HTERT RPE-1 (cell line): Measurements from ENCODE around the gene FGF12.

Source experiments
- in situ Hi-C: fragments of 300-500 bp; cut with MboI; formaldehyde crosslinking; loops from 4 replicates; pipeline ENCODE4 v1.14.3; 2020; ENCODE audit warnings: low sequenced_read_pairs

The FGF12 gene

DNA sequence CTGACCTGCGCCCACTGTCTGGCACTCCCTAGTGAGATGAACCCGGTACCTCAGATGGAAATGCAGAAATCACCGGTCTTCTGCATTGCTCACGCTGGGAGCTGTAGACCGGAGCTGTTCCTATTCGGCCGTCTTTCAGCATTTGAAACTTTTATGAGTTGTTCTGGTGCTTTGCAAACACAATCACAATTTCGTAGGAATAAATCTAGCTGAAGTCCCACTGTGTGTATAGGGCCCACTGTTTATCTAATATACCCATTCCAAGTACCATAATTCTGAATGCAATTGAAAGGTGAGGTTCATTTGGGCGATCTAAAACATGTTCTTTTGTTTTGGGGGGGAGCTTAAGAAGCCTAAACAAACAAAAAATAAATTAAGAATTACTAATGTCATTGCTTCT lies 572.1 kb downstream of the FGF12 start:
- in situ Hi-C loops = no loop called here

DNA sequence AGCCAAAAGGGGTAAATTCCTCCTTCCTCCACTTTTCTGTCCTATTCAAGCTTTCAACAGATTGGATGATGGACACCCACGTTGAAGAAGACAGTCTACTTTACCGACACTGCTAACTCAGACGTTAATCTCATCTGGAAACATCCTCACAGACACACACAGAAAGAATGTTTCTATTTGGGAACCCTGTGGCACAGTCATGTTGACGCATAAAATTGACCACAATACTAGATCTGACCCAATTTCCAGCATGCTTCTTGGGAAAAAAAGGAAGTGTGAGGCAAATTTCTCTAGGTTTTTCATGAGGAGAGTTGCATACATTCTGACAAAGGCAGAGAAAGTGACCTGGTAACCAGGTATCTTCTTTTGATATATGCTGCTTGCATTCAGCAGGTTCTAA lies 594.1 kb downstream of the FGF12 start:
- in situ Hi-C loops = no loop called here

- in situ Hi-C loops = no loop called here
Measured at GRCh38 chr3:192130534-192131132, 596.7 kb downstream of the FGF12 start.

DNA sequence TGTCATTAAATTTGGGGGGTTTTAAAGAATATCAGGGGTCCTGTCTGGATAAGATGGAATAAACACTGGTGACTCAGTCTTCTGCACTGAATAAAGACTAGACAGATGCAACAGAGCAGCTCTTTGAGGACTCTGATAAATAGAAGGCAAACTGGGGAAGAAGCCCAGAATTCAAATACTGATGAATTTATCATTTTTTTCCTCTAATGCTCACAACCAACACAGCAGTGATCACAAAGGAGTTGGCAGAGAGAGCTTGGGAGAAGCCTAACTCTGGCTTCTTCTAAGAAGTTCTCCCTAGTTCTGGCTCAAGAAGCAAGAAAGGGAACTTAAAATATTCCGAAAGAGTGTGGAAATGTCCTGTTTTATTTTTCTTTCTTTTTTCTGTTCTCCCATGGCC lies 597.8 kb downstream of the FGF12 start:
- in situ Hi-C loops = no loop called here

DNA sequence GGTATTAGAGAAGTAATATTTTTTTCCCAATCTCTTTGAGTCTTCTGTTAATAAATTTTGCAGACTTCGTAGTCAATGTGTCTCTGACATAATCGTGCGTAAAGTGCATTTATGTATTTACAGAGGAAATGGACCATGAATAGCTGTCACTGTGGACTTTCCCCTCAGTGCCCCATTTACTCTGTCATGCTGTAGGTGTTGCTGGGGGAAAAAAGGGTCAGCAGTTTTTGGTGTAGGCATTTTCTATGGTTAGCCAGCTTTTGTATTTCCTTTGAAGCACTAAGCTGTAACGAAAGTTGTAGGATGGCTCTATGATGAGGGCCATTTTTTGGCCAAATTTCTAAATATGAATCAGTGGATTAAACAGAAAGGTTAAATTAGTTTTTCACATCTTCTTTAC lies 598.4 kb downstream of the FGF12 start:
- in situ Hi-C loops = no loop called here

DNA sequence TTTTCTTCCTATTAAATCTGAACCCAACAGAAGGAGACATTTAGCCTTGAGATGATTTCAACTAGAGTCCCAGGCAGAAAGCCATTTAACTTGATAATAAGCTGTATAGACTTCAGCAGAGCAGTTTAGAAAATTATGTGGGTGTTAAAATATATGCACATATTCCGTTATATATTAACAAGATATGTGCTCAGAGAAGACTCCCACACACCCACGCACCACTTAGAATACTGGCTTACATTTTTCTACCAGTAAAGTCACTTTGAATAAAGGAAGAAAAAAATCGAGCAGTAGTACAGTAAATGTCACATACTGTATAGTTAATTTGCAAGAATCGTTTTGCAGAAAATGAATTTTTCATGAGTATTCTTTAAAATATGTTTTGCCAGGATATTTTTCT lies 599.3 kb downstream of the FGF12 start:
- in situ Hi-C loops = no loop called here

DNA sequence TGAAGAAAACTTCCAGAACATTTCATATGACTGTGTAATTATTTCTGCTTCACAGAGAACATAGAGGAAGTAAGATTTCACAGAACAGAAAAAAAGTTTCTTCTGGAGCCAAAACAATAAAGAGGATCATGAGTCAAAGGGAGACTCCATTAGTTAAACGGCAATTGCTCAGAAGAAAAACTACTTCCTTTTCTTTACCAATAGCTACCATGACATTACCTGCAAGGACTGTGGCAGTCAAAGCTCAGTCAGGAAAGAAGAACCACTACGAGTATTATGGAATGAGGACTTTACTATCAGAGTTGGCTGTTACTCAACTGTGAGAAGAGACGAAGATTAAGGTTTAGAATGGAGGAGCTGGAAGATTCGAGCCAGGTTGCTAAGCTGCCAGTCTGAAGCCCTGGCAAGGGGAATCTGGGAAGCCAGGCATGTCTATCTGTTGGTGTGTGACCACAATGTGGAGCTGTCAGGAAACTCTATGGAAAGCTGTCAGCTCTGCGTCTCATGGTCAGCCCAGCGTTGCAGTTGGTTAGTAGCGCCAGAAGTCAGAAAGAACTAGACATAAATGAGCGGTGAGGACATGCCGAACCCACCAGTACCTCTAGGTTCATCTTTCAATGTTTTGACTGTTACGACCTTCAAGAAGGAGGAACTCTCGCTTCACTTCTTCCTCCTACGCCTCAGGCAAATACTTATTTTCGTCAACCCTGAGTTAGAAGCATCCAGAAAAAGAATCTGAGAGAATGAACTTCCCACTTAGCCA lies 604.3 kb downstream of the FGF12 start:
- in situ Hi-C loops = no loop called here

DNA sequence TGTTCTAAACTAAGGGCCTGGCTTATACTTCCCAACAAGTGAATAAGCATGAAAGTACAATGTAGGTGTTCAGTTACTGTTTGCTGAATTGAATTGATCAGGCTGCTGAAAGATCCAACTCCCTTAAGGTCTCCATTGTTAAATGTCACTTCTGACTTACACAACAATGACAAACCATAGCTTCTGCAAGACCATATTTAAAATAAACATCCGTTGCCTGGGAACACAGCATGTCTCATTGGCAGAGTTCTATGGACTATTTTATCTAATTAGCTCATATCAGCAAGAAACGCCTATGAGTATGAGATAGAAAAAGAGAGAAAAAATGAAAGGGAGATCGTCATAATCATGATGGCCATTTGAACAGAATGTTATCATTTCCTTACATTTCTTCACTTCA lies 605.4 kb downstream of the FGF12 start:
- in situ Hi-C loops = no loop called here

DNA sequence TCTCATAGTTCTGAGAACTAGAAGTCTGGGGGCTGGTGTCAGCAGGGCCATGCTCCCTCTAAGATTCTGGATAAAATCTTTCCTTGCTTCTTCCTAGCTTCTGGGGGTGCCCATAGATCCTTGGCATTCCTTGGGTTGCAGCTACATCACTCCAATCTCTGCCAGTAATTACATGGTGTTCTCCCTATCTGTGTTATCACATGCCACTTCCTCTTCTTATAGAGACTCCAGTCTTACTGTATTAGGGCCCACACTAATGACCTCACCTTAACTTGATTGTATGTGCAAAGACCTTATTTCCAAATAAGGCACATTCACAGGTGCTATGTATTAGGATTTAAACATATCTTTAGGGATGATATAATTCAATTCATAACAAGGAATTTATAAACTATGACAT lies 618.5 kb downstream of the FGF12 start:
- in situ Hi-C loops = no loop called here

DNA sequence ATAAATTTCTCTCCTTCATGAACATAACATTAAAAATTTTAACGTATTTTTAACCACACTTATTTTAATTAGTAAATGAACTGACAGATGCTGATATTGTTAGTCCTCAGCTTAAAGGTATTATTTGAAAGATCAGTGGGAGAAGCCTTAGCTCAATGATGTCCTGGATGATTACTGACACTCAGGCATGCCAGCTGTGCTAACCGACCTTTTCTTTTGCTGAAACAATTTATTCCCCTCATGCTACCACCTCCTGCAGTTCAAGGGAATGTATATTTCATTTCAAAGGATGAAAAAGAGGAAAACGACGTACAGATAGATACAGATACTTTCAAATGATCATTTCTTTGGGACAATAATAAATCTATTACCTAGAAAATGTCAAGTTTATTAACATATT lies 620.8 kb downstream of the FGF12 start:
- in situ Hi-C loops = no loop called here

DNA sequence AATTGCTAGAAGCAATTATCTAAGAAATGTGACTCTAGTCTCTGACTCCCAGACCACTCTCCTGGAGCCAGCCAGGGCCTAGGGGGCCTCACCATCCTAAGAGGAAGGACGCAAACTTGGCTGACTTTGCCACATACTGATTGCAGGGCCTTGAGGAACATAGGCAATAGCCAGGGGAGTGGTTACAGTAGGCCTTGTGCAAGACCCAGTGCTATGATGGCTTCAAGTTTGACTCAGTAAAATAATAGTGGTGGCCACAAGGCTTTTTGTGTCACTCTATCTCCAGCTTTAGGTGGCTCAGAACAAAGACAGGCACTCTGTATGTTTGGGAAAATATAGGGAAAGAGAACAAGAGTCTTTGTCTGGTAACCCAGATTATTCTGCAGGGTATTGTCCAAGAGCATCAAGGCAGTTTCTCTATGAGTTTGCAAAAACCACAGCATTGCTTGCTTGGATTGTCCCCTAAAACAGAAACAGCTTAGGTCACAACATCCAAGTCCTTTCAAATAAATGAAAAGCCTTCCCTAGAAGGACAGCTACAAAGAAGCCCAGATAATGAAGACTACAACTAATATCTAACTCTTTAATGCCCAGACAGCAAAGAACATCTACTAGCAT lies 634.8 kb downstream of the FGF12 start:
- in situ Hi-C loops = no loop called here

DNA sequence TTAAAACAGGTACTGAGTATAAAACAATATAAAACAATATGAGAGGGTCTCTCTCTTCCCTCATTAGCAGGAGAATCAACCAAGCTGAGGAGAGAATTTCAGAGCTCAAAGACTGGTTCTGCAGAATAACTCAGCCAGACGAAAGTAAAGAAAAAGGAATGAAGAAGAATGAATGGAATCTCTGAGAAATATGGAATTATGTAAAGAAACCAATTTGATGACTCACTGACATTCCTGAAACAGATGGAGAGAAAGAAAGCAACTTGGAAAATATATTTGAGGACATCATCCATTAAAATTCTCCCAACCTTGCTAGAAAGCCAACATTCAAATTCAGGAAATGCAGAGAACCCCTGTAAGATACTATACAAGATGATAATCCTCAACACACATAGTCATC lies 635.5 kb downstream of the FGF12 start:
- in situ Hi-C loops = no loop called here

- in situ Hi-C loops = no loop called here
Measured at GRCh38 chr3:192090586-192090985, 636.8 kb downstream of the FGF12 start.
